Amniotic epithelial cell (primary cell): ENCODE data around the gene RAD23A.
"Not testable (repeated sequence)": the region's sequence is repeated elsewhere in the genome, so short reads cannot be mapped to it uniquely, and the experiment has no call there.

Source experiments
- DNase-seq: peaks from one replicate; pipeline ENCODE4 v3.0.0-alpha.2; 2010; ENCODE audit warnings: low read depth

The RAD23A gene

GRCh38 chr19:12937927-12938778 lies 7.5 kb upstream of the RAD23A start, which contains the start of gene CALR:
TSS of gene CALR (plus strand) at chr19:12938609. CDS start at chr19:12938680, 71 bp downstream.
- DNase-seq: peak; percentile 99

GRCh38 chr19:12938779-12939601 lies 6.7 kb upstream of the RAD23A start:
- DNase-seq: peak; percentile 69

- DNase-seq: no peak
Observed at GRCh38 chr19:12939975-12940423, 5.7 kb upstream of the RAD23A start.

DNA sequence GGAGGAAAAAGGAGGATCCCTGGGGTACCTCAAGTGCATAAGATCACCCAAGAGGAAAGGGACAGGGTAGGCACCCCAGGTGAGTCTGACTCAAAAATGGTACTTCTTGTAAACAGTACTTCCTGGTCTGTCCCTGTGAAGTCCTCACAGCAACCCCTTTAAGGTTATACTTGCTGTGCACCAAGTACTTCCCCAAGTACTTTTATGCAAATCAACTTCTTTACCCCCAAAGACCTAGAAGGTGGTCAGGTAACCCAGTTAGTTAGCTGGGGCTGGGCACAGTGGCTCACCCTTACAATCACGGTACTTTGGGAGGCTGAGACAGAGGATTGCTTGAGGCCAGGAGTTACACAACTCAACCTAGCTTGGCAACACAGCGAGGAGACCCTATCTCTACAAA lies 4.8 kb upstream of the RAD23A start:
- DNase-seq: no peak

GRCh38 chr19:12943437-12944044 lies 2.1 kb upstream of the RAD23A start:
- DNase-seq: no peak

DNA sequence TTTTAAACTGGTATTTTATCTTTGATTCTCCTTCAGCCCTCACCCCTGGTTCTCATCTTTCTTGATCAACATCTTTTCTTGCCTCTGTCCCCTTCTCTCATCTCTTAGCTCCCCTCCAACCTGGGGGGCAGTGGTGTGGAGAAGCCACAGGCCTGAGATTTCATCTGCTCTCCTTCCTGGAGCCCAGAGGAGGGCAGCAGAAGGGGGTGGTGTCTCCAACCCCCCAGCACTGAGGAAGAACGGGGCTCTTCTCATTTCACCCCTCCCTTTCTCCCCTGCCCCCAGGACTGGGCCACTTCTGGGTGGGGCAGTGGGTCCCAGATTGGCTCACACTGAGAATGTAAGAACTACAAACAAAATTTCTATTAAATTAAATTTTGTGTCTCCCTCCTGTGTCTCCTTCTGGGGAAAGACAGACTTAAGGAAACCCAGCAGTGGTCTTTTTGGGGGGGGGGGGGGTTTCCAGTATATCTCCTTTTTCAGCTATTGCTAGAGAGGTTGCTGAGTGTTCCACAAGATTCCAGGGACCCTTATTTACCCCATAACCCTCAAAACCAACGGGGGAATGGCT lies 1.5 kb upstream of the RAD23A start:
- DNase-seq: no peak

GRCh38 chr19:12946092-12946721 lies 545 bp downstream of the RAD23A start:
- peak; percentile 70 for DNase-seq

GRCh38 chr19:12946731-12947496 lies 1.3 kb downstream of the RAD23A start:
- no peak for DNase-seq

GRCh38 chr19:12947702-12948611 lies 2.3 kb downstream of the RAD23A start:
- DNase-seq: no peak

GRCh38 chr19:12948612-12949362 lies 3.1 kb downstream of the RAD23A start:
- DNase-seq: no peak

GRCh38 chr19:12949363-12950283 lies 4.0 kb downstream of the RAD23A start:
- no peak for DNase-seq

DNA sequence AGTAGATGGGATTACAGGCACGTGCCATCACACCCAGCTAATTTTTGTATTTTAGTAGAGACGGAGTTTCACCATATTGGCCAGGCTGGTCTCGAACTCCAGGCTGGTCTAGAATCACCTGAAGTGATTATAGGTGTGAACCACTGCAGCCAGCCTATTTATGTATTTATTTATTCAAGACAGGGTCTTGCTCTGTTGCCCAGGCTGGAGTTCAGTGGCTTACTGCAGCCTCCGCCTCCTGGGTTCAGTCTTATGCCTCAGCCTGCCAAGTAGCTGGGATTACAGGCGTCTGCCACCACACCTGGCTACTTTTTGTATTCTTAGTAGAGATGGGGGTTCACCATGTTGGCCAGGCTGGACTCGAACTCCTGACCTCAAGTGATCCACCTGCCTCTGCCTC lies 6.4 kb downstream of the RAD23A start:
- not testable (repeated sequence) for DNase-seq

GRCh38 chr19:12952488-12953137 lies 7.0 kb downstream of the RAD23A start:
- peak; percentile 55 for DNase-seq

- no peak for DNase-seq
Observed at GRCh38 chr19:12953138-12953798, 7.6 kb downstream of the RAD23A start.

DNA sequence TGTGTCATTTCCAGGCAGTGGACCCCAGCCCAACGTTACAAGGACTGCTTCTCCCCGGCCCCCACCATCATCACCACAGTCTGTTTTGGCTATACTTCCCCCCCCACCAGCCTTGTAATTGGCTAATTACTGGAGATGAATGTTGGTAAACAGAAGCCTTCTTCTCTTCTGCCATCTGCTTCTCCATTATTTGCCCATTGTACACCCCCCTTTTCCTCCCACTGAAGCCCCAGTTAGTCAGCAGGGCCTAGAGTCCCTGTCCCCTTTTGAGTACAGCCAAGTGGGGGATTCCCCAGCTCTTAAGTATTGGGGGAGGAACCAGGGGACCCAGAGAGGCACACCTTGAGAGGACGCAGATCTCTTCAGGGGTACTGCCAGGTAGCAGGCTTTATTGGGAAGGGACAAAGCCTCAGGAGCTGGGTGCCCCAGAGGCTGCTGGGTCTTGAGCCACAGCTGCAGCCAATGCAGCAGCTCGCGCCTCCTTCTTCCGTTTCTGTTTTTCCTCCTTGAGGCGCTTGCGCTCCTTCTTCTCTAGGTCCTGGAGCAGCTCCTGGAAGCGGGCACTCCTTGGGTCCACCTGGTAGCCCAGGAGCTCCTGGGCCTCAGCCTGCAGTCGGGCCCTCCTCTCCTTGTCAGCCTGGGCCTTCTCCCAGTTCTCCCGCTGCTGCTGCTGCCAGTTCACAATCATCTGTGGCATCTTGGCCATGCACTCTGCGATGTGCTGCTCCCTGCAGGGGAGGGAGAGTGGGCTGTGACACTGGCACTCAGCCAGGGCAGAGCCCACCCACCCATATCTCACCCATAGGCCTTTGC lies 8.3 kb downstream of the RAD23A start:
- no peak for DNase-seq

- DNase-seq: no peak
Observed at GRCh38 chr19:12954612-12954962, 8.9 kb downstream of the RAD23A start.
